Measurements from ENCODE around the gene PKD1L1.

- no peak for TF ChIP-seq CTCF (IDR thresholded peaks at IDR 0.05 in 4 of 5, conservative IDR thresholded peaks at IDR 0.05 in 1 of 5)
- TF ChIP-seq POLR2A (IDR thresholded peaks at IDR 0.05), result no peak
These were observed 210.7 kb downstream of the PKD1L1 start for GRCh38 chr7:47737601-47738000.
